Stomach (tissue), 4 donors: ENCODE data around the gene MRPL58.

Experiments used
- POLR2AphosphoS5 ChIP-seq, 3 donors: sonication (generic); formaldehyde crosslinking; IDR thresholded peaks; one replicate each; pipeline ENCODE4 v1.6.1; 2016; ENCODE audit warnings: antibody characterized with exemption in 3 of 3
- TF ChIP-seq, protein P1 (sequence below), 7 experiments: fragments of 450-650 bp in 4 of 7; fragments of 200-600 bp in 3 of 7; sonication (generic) in 3 of 7; IDR thresholded peaks; one replicate each; pipeline ENCODE4 v1.5.1; 2016 to 2019; ENCODE audit warnings: antibody characterized with exemption in 7 of 7, control low read depth in 2 of 7, mild to moderate bottlenecking in 1 of 7

DNA sequence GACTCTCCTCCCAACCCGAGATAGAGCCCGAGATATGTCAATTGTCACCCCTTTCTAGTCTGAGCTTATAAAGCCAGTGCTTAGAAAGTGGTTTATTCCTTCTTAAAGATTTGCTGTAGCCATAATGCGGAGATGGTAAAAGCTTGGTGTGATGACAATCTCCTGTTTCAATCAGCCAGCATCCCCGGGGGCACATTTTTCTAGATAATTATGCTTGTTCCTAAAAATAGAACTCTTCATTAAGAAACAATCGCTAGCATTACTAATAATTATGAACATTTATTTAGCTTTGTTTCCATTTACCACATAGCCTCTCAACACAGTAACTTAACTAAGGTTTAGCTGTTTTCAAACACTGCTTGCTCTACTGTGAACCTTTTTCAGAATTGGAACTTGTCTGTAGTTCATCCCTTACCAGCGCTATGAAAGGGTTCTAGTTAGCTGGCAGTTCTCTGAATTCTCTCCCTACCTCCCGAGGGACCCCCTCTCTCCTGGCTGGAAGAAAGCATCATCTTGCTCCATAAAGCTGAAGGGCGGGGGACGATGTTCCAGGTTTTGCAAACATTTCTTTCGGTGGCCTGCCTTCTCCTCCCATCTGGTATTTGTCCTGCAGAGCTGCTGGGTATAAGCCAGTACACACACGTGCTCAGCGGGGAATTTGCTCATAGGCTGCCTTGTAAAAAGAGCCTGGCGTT lies 922 bp upstream of the MRPL58 start:
- TF ChIP-seq, protein P1, sequence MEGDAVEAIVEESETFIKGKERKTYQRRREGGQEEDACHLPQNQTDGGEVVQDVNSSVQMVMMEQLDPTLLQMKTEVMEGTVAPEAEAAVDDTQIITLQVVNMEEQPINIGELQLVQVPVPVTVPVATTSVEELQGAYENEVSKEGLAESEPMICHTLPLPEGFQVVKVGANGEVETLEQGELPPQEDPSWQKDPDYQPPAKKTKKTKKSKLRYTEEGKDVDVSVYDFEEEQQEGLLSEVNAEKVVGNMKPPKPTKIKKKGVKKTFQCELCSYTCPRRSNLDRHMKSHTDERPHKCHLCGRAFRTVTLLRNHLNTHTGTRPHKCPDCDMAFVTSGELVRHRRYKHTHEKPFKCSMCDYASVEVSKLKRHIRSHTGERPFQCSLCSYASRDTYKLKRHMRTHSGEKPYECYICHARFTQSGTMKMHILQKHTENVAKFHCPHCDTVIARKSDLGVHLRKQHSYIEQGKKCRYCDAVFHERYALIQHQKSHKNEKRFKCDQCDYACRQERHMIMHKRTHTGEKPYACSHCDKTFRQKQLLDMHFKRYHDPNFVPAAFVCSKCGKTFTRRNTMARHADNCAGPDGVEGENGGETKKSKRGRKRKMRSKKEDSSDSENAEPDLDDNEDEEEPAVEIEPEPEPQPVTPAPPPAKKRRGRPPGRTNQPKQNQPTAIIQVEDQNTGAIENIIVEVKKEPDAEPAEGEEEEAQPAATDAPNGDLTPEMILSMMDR (IDR thresholded peaks at IDR 0.05), result no peak
- peak; percentile 50 to 74 (median 71) for TF ChIP-seq POLR2AphosphoS5 (IDR thresholded peaks at IDR 0.05)
